ENCODE data around the gene RABGAP1L.

DNA sequence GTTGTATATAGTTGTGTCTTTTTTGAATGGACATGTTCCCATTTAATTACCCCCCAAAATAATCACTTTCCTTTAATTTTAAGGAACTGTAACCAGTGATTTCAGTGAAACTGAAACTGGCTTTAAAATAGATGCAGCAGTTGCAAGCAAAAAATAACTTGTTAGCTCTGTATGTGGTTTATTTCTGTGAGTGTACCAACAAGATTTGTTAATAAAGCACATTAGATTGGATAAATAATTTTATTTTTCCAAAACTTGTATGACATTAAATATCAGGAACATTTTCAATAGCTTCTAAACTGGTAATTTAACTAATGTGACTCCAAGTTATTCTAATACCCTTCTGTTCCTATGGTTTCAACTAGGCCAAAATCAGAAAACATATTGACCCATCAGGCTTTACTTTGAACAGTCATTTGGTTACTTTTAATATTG, 656.2 kb downstream of the RABGAP1L start:
- no peak for TF ChIP-seq CTCF (IDR thresholded peaks at IDR 0.05; ENCODE audit: extremely low read depth in 1 of 2, insufficient read depth in 1 of 2, low read depth in 1 of 2, low read length in 2 of 2)
- TF ChIP-seq POLR2A (IDR thresholded peaks at IDR 0.05; ENCODE audit: low read depth, low read length): no peak
- no peak for TF ChIP-seq EZH2 (IDR thresholded peaks at IDR 0.05; ENCODE audit: borderline replicate concordance, low read depth, low read length, severe bottlenecking)
- TF ChIP-seq POLR2AphosphoS5 (IDR thresholded peaks at IDR 0.05; ENCODE audit: insufficient read depth, low read depth, low read length): no peak
- TF ChIP-seq MYC (IDR thresholded peaks at IDR 0.05; ENCODE audit: low read depth, low read length): no peak
- TF ChIP-seq GATA2 (IDR thresholded peaks at IDR 0.05; ENCODE audit: insufficient read depth, insufficient read length, low read depth, low read length): no peak
- TF ChIP-seq JUN (IDR thresholded peaks at IDR 0.05; ENCODE audit: borderline replicate concordance, insufficient read depth, insufficient read length, low read depth): no peak
- no peak for TF ChIP-seq FOS (IDR thresholded peaks at IDR 0.05; ENCODE audit: borderline replicate concordance, insufficient read depth, low read length)
- TF ChIP-seq, protein P1, sequence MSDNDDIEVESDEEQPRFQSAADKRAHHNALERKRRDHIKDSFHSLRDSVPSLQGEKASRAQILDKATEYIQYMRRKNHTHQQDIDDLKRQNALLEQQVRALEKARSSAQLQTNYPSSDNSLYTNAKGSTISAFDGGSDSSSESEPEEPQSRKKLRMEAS (IDR thresholded peaks at IDR 0.05; ENCODE audit: insufficient read depth, insufficient read length): no peak

Data from endothelial cell of umbilical vein (primary cell).